Body of pancreas (tissue), 4 donors: Measurements from ENCODE around the gene RBBP4. TPM values are rescaled to one million over a fixed set of nuclear protein-coding genes. Genes with fewer than 3 reads are reported as not detected.

Experiments used
- ATAC-seq: fragments of 150-250 bp; one replicate; pipeline ENCODE4 v1.9.1; 2016
- DNase-seq, 4 donors: peaks; one replicate each; pipeline ENCODE4 v3.0.0-alpha.2; 2019
- H3K27ac ChIP-seq, 4 donors: fragments of 200-600 bp; sonication (generic); 1 replicate in 3 of 4; 2 replicates in 1 of 4; pipeline versions ENCODE4 v1.5.1 to v1.6.1; 2016 to 2019; ENCODE audit warnings: mild to moderate bottlenecking in 1 of 4, mixed read lengths in 1 of 4, moderate library complexity in 1 of 4
- H3K27me3 ChIP-seq, 2 donors: fragments of 200-600 bp; sonication (generic); one replicate each; pipeline ENCODE4 v1.6.0; 2016; ENCODE audit warnings: mild to moderate bottlenecking in 1 of 2
- H3K36me3 ChIP-seq, 2 donors: fragments of 200-600 bp; sonication (generic); replicated peaks in 1 of 2; 2 replicates each; pipeline ENCODE4 v1.5.1; 2016; ENCODE audit warnings: low read depth in 2 of 2; ENCODE audit not compliant: insufficient read depth in 1 of 2
- H3K4me1 ChIP-seq: fragments of 200-600 bp; sonication (generic); one replicate; pipeline ENCODE4 v1.6.0; 2016
- H3K4me3 ChIP-seq, 2 donors: fragments of 200-600 bp; sonication (generic); 1 replicate in 1 of 2; 2 replicates in 1 of 2; pipeline ENCODE4 v1.5.1; 2016 to 2019
- H3K9me3 ChIP-seq, 3 donors: fragments of 200-600 bp; sonication (generic); 1 replicate in 2 of 3; 2 replicates in 1 of 3; pipeline ENCODE4 v1.5.1; 2016
- CTCF ChIP-seq, 7 experiments: fragments of 450-650 bp in 4 of 7; fragments of 200-600 bp in 3 of 7; sonication (generic) in 3 of 7; IDR thresholded peaks; one replicate each; pipeline ENCODE4 v1.5.1; 2016 to 2019; ENCODE audit warnings: antibody characterized with exemption in 7 of 7
- POLR2A ChIP-seq, 3 donors: fragments of 450-650 bp; IDR thresholded peaks; one replicate each; pipeline ENCODE4 v1.6.1; 2016; ENCODE audit warnings: antibody characterized with exemption in 3 of 3, mild to moderate bottlenecking in 2 of 3
- WGBS, 2 donors: methylation state at CpG; one replicate each; pipeline ENCODE4 v1.1.5; 2017; 5-methylcytosine and 5-hydroxymethylcytosine counted together
- intact Hi-C: fragments of 100-400 bp; cut with DNase I; formaldehyde crosslinking; loops from one replicate; pipeline ENCODE4 v1.15.1; 2023
- total RNA-seq, 2 donors: library from RNA; depleted of rRNA; stranded (reverse); fragments of >200 nt; gene quantifications; one replicate each; pipeline ENCODE4 v1.1.0, GENCODE V29; 2016

The RBBP4 gene
- total RNA-seq, 2 donors from 2014 or later: 40.2 to 63.8 TPM

- DNase-seq (no peak), ATAC-seq (no peak)
- no peaks in the 10 kb centered on the region for H3K36me3 ChIP-seq
- intact Hi-C loops: loop anchor here (10.0 kb wide), 1 partner anchor 157 kb away; the partner anchor contains the start of gene FNDC5
- H3K27ac ChIP-seq: peak overlapping the region in 3 of 4 donors; percentile 67 to 86 (median 81)
- H3K4me3 ChIP-seq: no peak overlapping the region
- no peaks in the 10 kb centered on the region for H3K27me3 ChIP-seq
- TF ChIP-seq CTCF (IDR thresholded peaks at IDR 0.05) (no peak), POLR2A (IDR thresholded peaks at IDR 0.05) (no peak)
- H3K9me3 ChIP-seq: no peaks in the 10 kb centered on the region
- H3K4me1 ChIP-seq: peaks cover 19% of the 10 kb centered on the region
- WGBS, 2 donors: 77 to 81% methylated on average over 4 of the region's 4 CpGs
Observed at GRCh38 chr1:32717503-32717902, 66.5 kb downstream of the RBBP4 start.

DNA sequence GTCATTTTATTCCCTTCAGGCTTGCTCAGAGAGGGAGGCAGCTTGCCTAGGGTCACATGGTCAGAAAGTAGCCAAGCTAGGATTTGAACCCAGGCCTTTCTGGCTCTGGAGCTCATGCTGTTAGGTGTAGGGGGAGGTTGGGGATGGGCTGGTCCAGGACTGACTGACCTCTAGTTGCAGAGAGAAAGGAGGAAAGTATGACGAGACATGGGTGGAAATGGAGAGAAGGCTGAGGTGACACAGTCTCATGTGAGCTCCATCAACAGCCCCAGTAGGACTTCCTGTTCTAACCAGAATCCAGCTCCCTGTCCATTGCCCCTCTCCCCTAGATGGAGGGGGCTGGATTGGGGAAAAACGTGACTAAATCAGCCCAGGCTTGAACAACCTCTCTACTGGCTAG lies 67.0 kb downstream of the RBBP4 start:
- peaks cover 19% of the 10 kb centered on the region for H3K4me1 ChIP-seq
- no peak for DNase-seq
- H3K9me3 ChIP-seq: no peaks in the 10 kb centered on the region
- intact Hi-C loops: loop anchor here (10.0 kb wide), 1 partner anchor 157 kb away; the partner anchor contains the start of gene FNDC5
- ATAC-seq: no peak
- no peak overlapping the region for H3K27ac ChIP-seq
- H3K4me3 ChIP-seq: no peak overlapping the region
- WGBS, 2 donors: 54 to 70% methylated on average over 2 of the region's 2 CpGs
- no peaks in the 10 kb centered on the region for H3K36me3 ChIP-seq
- no peak for TF ChIP-seq POLR2A (IDR thresholded peaks at IDR 0.05)
- TF ChIP-seq CTCF (IDR thresholded peaks at IDR 0.05): no peak
- H3K27me3 ChIP-seq: no peaks in the 10 kb centered on the region

DNA sequence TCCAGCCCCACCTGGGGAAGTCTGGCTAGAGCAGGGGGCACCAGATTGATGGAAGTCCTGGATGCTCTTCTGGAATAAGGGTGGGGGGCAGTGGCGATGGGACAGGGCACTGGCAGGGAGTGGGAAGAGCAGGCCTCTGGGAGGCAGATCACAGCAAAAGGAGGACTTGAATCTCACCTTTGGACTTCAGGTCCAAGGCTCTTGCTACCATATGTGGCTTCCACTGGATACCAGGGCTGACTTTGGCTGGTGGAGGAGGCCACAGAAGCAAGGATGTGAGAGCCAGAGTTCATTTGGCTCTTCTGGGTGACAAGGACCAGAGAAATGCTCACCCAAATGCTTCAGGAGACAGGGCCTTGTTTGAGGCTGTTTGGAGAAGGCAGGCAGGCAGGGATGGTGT lies 67.5 kb downstream of the RBBP4 start:
- H3K27me3 ChIP-seq: no peaks in the 10 kb centered on the region
- no peaks in the 10 kb centered on the region for H3K36me3 ChIP-seq
- WGBS, 2 donors: 82 to 100% methylated on average over 1 of the region's 1 CpG
- no peaks in the 10 kb centered on the region for H3K9me3 ChIP-seq
- ATAC-seq (no peak), DNase-seq (no peak)
- H3K4me3 ChIP-seq: no peak overlapping the region
- H3K27ac ChIP-seq: no peak overlapping the region
- TF ChIP-seq CTCF (IDR thresholded peaks at IDR 0.05) (no peak), POLR2A (IDR thresholded peaks at IDR 0.05) (no peak)
- intact Hi-C loops: loop anchor here (10.0 kb wide), 1 partner anchor 156 kb away; the partner anchor contains the start of gene FNDC5
- H3K4me1 ChIP-seq: peaks cover 19% of the 10 kb centered on the region

- Histone ChIP-seq H3K4me3 (no peak overlapping the region), H3K27ac (no peak overlapping the region), H3K27me3 (no peaks in the 10 kb centered on the region), H3K4me1 (peaks cover 19% of the 10 kb centered on the region), H3K36me3 (no peaks in the 10 kb centered on the region), H3K9me3 (no peaks in the 10 kb centered on the region)
- intact Hi-C loops: loop anchor here (10.0 kb wide), 1 partner anchor 155 kb away; the partner anchor contains the start of gene FNDC5
- DNase-seq (no peak), ATAC-seq (no peak)
- WGBS, 2 donors: 81 to 96% methylated on average over 4 of the region's 4 CpGs
- TF ChIP-seq POLR2A (IDR thresholded peaks at IDR 0.05) (no peak), CTCF (IDR thresholded peaks at IDR 0.05) (no peak)
Observed at GRCh38 chr1:32719681-32720275, 68.8 kb downstream of the RBBP4 start.
